ENCODE data around the gene SMTNL2.
"Not testable (repeated sequence)": the region's sequence is repeated elsewhere in the genome, so short reads cannot be mapped to it uniquely, and the experiment has no call there.

Gene SMTNL2

DNA sequence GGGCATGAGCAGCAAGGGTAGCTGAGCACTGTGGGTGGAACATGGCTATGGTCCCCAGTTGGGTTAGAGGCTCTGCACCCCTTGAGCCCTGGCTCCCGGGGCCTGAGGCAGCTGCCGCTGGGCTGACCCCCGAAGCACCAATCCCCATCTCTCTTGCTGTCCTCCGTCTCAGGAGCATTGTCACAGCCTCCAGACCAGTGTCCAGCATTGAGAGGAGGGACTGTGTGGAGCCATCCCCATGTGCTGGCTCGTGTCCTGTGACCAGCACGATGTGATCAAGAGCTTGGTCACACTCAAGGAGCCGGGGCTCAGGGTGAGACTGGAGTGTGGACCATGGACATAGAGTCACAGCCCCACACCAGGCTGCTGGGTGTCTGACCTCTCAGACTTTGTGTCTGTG is 2.9 kb downstream of the SMTNL2 start:
- Histone ChIP-seq H3K36me3 (ENCODE audit: control insufficient read depth, insufficient read depth, low read length) (no peaks in the 10 kb centered on the region), H3K9ac (ENCODE audit: low read length) (no peak overlapping the region), H3K4me3 (ENCODE audit: low read depth, low read length) (no peak overlapping the region), H3K27ac (ENCODE audit: low read depth, low read length) (no peak overlapping the region), H3K9me3 (ENCODE audit: control insufficient read depth, insufficient read depth, low read depth, low read length) (no peaks in the 10 kb centered on the region), H3K4me1 (ENCODE audit: control insufficient read depth, insufficient read depth, low read length) (peaks cover 37% of the 10 kb centered on the region), H3K27me3 (ENCODE audit: control insufficient read depth, insufficient read depth, low read length) (peaks cover 59% of the 10 kb centered on the region)

DNA sequence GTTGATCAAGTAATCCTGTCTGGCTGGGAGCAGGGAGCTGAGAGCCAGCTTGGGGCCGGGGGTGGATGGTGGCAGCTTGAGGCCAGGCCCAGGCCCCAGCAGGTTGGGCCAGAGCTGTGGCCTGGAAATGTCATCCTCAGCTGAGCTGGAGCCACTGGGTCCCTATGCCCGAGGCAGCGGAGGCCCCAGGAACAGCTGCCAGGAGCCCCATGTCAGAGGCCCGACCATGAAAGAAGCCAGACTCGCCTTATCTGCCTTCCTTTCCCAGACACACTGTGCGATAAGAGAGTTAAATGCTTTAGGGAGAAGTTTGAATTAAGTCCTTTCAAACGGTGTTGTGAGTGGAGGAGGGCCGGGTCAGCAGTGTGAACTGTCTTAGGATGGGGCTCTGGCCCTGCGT is 3.5 kb downstream of the SMTNL2 start:
- no peaks in the 10 kb centered on the region for H3K9me3 ChIP-seq (ENCODE audit: control insufficient read depth, insufficient read depth, low read depth, low read length)
- H3K4me3 ChIP-seq (ENCODE audit: low read depth, low read length) = no peak overlapping the region
- H3K4me1 ChIP-seq (ENCODE audit: control insufficient read depth, insufficient read depth, low read length) = peaks cover 31% of the 10 kb centered on the region
- H3K27me3 ChIP-seq (ENCODE audit: control insufficient read depth, insufficient read depth, low read length) = peaks cover 54% of the 10 kb centered on the region
- H3K27ac ChIP-seq (ENCODE audit: low read depth, low read length) = no peak overlapping the region
- no peaks in the 10 kb centered on the region for H3K36me3 ChIP-seq (ENCODE audit: control insufficient read depth, insufficient read depth, low read length)
- H3K9ac ChIP-seq (ENCODE audit: low read length) = no peak overlapping the region

DNA sequence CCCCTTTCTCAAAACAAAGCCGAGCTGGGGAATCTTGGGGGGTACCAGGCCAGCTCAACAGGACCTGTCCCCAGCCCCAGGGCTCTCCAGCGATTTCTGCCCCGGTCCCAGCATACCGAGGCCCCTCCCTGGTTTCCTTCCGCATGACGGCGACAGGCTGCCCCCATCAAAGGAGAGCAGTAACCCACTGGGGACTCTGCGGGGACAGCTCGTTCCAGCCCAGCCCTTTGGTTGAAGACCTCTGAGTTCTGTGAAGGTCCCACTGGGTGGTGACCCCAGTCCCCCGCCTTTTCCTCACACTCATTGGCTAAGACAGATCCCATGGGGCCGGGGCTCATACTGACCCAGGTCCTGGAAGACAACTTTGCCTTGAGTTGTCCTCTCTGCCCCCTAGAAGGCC is 4.1 kb downstream of the SMTNL2 start:
- no peaks in the 10 kb centered on the region for H3K9me3 ChIP-seq (ENCODE audit: control insufficient read depth, insufficient read depth, low read depth, low read length)
- H3K27me3 ChIP-seq (ENCODE audit: control insufficient read depth, insufficient read depth, low read length) = peaks cover 48% of the 10 kb centered on the region
- no peak overlapping the region for H3K9ac ChIP-seq (ENCODE audit: low read length)
- H3K4me3 ChIP-seq (ENCODE audit: low read depth, low read length) = no peak overlapping the region
- no peaks in the 10 kb centered on the region for H3K36me3 ChIP-seq (ENCODE audit: control insufficient read depth, insufficient read depth, low read length)
- no peak overlapping the region for H3K27ac ChIP-seq (ENCODE audit: low read depth, low read length)
- peaks cover 25% of the 10 kb centered on the region for H3K4me1 ChIP-seq (ENCODE audit: control insufficient read depth, insufficient read depth, low read length)

DNA sequence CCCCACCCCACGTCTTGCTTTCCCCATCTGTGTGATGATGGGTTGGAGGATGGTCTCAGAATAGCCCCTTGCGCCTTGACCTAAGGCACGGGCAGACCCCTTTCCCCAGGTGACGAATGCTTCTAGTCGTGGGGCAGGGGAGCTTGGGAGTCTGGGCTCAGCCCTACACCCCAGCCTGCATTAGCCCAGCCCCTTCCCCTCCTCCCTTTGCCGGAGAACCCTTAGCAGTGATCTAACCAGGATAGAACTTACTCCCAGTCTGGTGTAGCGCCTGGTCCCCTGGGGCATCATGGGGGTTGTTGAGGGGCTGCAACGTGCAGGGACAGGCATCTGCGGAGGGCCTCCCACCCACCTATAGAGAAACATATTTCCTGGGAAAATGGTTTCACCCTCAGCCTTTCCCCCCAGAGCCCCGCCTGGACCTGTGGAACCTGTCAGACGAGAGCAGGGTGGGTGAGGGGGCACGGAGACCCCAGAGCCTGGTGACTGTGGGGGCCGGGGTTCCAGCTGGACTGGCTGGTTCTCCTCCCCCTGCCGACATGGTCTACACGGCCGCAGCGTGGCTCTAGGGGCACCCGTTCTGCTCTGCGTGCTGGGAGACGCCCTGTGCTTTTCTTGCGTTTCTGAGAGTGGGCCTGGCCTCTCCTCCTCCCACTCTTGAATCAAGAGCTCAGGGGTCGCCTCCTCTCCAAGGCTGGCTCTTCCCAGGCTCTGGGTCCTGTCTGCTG is 4.7 kb downstream of the SMTNL2 start:
- no peak overlapping the region for H3K27ac ChIP-seq (ENCODE audit: low read depth, low read length)
- no peaks in the 10 kb centered on the region for H3K9me3 ChIP-seq (ENCODE audit: control insufficient read depth, insufficient read depth, low read depth, low read length)
- H3K36me3 ChIP-seq (ENCODE audit: control insufficient read depth, insufficient read depth, low read length) = no peaks in the 10 kb centered on the region
- H3K27me3 ChIP-seq (ENCODE audit: control insufficient read depth, insufficient read depth, low read length) = peaks cover 42% of the 10 kb centered on the region
- no peak overlapping the region for H3K4me3 ChIP-seq (ENCODE audit: low read depth, low read length)
- H3K4me1 ChIP-seq (ENCODE audit: control insufficient read depth, insufficient read depth, low read length) = peaks cover 19% of the 10 kb centered on the region
- no peak overlapping the region for H3K9ac ChIP-seq (ENCODE audit: low read length)

DNA sequence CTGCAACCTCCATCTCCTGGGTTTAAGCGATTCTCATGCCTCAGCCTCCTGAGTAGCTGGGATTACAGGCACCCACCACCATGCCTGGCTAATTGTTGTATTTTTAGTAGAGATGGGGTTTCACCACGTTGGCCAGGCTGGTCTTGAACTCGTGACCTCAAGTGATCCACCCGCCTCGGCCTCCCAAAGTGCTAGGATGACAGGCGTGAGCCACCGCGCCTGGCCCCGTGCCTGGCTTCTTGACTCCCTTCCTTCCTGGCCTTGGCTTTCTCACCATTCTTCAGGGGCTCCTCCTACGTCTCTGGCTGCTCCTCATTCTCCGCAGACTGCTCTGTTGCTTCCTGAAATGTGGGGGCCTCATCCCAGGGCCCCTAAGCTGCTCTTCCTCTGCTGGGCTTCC is 5.7 kb downstream of the SMTNL2 start:
- H3K27me3 ChIP-seq (ENCODE audit: control insufficient read depth, insufficient read depth, low read length) = peaks cover 32% of the 10 kb centered on the region
- not testable (repeated sequence) for H3K36me3 ChIP-seq (ENCODE audit: control insufficient read depth, insufficient read depth, low read length); H3K9ac ChIP-seq (ENCODE audit: low read length); H3K9me3 ChIP-seq (ENCODE audit: control insufficient read depth, insufficient read depth, low read depth, low read length); H3K27ac ChIP-seq (ENCODE audit: low read depth, low read length); H3K4me3 ChIP-seq (ENCODE audit: low read depth, low read length)
- peaks cover 22% of the 10 kb centered on the region for H3K4me1 ChIP-seq (ENCODE audit: control insufficient read depth, insufficient read depth, low read length)

DNA sequence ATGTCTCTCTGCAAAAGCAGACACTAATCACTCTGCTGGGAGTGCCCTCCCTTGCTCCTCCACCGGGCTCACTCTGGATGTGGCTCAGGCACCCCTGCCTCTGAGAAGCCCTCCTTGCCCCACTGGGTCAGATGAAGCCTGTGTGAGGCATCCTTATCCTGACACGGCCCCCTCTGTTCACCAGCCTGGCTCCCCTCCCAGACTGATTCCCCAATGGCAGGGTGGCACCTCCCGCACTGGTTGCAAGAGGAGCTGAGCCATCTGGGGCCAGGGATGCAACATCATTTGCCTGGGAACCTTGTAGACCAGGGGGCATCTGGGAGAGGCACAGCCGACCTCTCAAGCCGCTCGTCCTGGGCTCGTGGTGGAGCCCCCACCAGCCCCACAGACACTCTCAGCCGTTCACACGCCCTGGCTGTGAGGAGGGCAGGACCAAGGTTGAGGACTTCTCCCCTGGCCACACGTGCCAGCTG is 6.7 kb downstream of the SMTNL2 start:
- Histone ChIP-seq H3K27ac (ENCODE audit: low read depth, low read length) (no peak overlapping the region), H3K27me3 (ENCODE audit: control insufficient read depth, insufficient read depth, low read length) (peaks cover 22% of the 10 kb centered on the region), H3K9me3 (ENCODE audit: control insufficient read depth, insufficient read depth, low read depth, low read length) (no peaks in the 10 kb centered on the region), H3K9ac (ENCODE audit: low read length) (no peak overlapping the region), H3K4me3 (ENCODE audit: low read depth, low read length) (no peak overlapping the region), H3K36me3 (ENCODE audit: control insufficient read depth, insufficient read depth, low read length) (no peaks in the 10 kb centered on the region), H3K4me1 (ENCODE audit: control insufficient read depth, insufficient read depth, low read length) (peaks cover 19% of the 10 kb centered on the region)

DNA sequence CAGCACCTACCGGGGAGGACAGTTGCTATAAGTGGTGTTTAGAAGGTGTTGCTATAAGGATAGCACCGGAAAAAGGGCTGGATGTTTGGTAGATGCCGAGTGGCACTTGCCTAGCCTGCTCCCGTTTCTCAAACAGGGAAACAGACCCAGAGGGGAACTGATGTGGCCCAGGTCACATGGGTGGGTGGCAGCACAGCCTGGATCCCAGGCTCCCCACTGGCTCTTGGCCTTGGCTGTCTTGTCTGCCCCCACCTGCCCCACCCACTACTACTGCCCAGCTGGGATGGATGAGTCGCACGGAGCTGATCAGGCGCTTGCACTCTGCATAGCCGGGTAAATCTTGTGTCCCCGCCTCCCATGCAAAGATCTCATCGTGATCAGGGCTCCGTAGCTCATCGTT is 7.2 kb downstream of the SMTNL2 start:
- Histone ChIP-seq H3K27me3 (ENCODE audit: control insufficient read depth, insufficient read depth, low read length) (peaks cover 17% of the 10 kb centered on the region), H3K4me1 (ENCODE audit: control insufficient read depth, insufficient read depth, low read length) (peaks cover 19% of the 10 kb centered on the region), H3K9me3 (ENCODE audit: control insufficient read depth, insufficient read depth, low read depth, low read length) (no peaks in the 10 kb centered on the region), H3K4me3 (ENCODE audit: low read depth, low read length) (no peak overlapping the region), H3K36me3 (ENCODE audit: control insufficient read depth, insufficient read depth, low read length) (no peaks in the 10 kb centered on the region), H3K9ac (ENCODE audit: low read length) (no peak overlapping the region), H3K27ac (ENCODE audit: low read depth, low read length) (no peak overlapping the region)

DNA sequence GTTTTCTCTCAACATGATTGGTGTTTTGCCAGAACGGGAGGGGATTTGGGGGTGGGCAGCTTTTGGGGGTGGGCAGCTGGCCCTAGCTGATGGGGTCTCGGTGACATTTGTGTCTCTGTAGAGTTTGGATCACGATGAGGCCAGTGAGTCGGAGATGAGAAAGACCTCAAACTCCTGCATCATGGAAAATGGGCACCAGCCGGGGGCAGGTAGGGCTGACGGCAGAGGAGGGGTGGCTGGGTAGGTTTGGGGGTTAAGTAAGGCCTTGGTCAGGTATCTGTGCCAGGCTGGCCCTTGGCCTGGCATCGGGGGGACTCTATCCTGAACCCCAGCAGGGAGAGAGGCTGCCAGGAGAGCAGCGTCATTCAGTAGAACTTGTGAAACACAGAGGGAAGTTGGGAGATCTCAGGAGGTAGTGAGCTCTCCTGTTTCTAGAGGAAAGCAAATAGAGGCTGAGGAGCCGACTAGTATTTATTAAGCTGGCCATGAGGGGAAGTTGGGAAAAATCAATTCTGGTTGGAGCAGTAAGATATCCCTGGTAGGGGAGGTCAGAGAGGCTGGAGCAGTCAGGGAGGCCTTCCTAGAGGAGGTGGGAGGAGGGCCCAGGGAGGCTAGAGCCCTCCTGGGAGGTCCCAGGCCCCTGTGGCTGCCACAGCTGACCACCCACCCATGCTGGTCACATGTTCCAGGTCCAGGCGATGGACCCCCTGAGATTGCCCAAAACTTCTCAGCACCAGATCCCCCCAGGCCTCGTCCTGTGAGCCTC is 8.1 kb downstream of the SMTNL2 start:
- Histone ChIP-seq H3K4me1 (ENCODE audit: control insufficient read depth, insufficient read depth, low read length) (peaks cover 19% of the 10 kb centered on the region), H3K9me3 (ENCODE audit: control insufficient read depth, insufficient read depth, low read depth, low read length) (no peaks in the 10 kb centered on the region), H3K36me3 (ENCODE audit: control insufficient read depth, insufficient read depth, low read length) (no peaks in the 10 kb centered on the region), H3K27me3 (ENCODE audit: control insufficient read depth, insufficient read depth, low read length) (peaks cover 8% of the 10 kb centered on the region), H3K27ac (ENCODE audit: low read depth, low read length) (no peak overlapping the region), H3K9ac (ENCODE audit: low read length) (no peak overlapping the region), H3K4me3 (ENCODE audit: low read depth, low read length) (no peak overlapping the region)

DNA sequence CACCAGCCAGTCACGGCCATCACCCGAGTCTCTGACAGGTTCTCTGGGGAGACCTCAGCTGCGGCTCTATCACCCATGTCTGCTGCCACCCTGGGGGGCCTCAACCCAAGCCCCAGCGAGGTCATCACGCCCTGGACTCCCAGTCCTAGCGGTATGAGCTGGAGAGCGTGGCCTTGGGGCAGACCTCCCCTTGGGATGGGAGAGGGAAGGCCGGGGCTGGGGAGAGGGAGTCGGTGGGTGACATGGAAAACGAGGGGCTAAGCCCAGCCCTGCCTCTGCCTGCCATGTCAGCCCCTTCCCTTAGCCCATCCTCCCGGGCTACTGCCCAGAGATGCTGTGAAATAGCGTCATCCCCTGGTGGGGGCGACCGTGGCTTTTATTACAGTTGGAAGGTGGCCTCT is 8.7 kb downstream of the SMTNL2 start:
- Histone ChIP-seq H3K27me3 (ENCODE audit: control insufficient read depth, insufficient read depth, low read length) (peaks cover 6% of the 10 kb centered on the region; the same call in 1 of the 2 replicates), H3K9ac (ENCODE audit: low read length) (no peak overlapping the region), H3K36me3 (ENCODE audit: control insufficient read depth, insufficient read depth, low read length) (no peaks in the 10 kb centered on the region), H3K4me3 (ENCODE audit: low read depth, low read length) (no peak overlapping the region), H3K9me3 (ENCODE audit: control insufficient read depth, insufficient read depth, low read depth, low read length) (no peaks in the 10 kb centered on the region), H3K27ac (ENCODE audit: low read depth, low read length) (no peak overlapping the region), H3K4me1 (ENCODE audit: control insufficient read depth, insufficient read depth, low read length) (peaks cover 23% of the 10 kb centered on the region)

DNA sequence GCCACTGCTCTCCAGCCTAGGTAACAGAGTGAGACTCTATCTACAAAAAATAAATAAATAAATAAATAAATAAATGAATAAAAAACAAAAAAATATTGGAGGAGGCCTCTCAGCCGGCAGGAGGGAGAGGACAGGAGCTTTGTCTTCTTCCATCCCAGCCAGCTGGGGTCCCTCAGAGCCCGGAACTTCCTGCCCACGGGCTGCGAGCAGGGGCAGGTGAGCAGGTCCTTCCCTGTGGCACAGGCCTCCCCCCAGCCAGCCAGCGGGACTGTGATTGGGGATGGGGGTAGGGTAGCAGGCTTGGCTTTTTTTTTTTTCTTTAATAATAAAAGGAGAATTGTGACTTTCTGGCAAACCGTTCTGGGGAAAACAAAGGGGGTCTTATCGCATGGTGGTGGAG is 10.1 kb downstream of the SMTNL2 start:
- Histone ChIP-seq H3K9ac (ENCODE audit: low read length) (no peak overlapping the region), H3K9me3 (ENCODE audit: control insufficient read depth, insufficient read depth, low read depth, low read length) (no peaks in the 10 kb centered on the region), H3K4me3 (ENCODE audit: low read depth, low read length) (no peak overlapping the region), H3K27me3 (ENCODE audit: control insufficient read depth, insufficient read depth, low read length) (peaks cover 6% of the 10 kb centered on the region; the same call in 1 of the 2 replicates), H3K36me3 (ENCODE audit: control insufficient read depth, insufficient read depth, low read length) (no peaks in the 10 kb centered on the region), H3K4me1 (ENCODE audit: control insufficient read depth, insufficient read depth, low read length) (peaks cover 26% of the 10 kb centered on the region), H3K27ac (ENCODE audit: low read depth, low read length) (no peak overlapping the region)

DNA sequence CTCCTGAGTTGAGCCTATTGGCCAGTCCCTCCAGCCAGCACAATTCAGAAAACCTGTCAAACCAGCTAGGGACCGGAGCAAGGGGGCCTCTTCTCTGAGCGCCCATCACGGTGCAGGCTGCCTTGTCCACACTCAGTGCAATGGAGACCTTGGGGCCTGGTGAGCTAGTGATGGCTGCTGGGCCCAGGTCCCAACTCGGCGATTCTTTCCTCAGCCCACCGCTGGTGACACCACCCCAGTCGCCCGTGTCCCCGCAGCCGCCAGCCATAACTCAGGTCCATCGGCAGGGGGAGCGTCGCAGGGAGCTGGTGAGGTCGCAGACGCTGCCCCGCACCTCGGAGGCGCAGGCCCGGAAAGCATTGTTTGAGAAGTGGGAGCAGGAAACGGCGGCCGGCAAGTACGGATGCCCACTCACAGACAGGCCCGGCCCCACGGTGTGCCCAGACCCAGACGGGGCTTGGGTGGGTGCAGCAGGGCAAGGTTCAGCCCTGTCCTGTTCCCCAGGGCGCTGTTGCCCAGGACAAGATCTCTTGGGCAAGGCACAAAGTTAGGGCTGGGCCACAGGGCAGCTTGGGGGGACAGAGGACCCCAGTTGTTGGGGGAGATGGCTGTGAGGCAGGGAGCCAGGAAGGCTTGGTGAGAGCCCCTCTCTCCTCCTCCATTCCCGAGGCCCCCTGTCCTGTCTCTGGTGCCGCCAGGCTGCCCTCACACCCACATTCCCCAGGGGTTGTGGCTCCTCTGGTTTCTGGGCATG is 10.8 kb downstream of the SMTNL2 start:
- H3K9me3 ChIP-seq (ENCODE audit: control insufficient read depth, insufficient read depth, low read depth, low read length) = no peaks in the 10 kb centered on the region
- H3K4me3 ChIP-seq (ENCODE audit: low read depth, low read length) = no peak overlapping the region
- H3K36me3 ChIP-seq (ENCODE audit: control insufficient read depth, insufficient read depth, low read length) = no peaks in the 10 kb centered on the region
- H3K4me1 ChIP-seq (ENCODE audit: control insufficient read depth, insufficient read depth, low read length) = peaks cover 33% of the 10 kb centered on the region
- H3K27me3 ChIP-seq (ENCODE audit: control insufficient read depth, insufficient read depth, low read length) = peaks cover 6% of the 10 kb centered on the region; the same call in 1 of the 2 replicates
- no peak overlapping the region for H3K27ac ChIP-seq (ENCODE audit: low read depth, low read length)
- no peak overlapping the region for H3K9ac ChIP-seq (ENCODE audit: low read length)
